ENCODE measurements around the gene ESPNL.

The ESPNL gene

GRCh38 chr2:238142382-238143205, 42.5 kb downstream of the ESPNL start:
- DNase-seq (ENCODE audit: low read depth in 2 of 2) = no peak

DNA sequence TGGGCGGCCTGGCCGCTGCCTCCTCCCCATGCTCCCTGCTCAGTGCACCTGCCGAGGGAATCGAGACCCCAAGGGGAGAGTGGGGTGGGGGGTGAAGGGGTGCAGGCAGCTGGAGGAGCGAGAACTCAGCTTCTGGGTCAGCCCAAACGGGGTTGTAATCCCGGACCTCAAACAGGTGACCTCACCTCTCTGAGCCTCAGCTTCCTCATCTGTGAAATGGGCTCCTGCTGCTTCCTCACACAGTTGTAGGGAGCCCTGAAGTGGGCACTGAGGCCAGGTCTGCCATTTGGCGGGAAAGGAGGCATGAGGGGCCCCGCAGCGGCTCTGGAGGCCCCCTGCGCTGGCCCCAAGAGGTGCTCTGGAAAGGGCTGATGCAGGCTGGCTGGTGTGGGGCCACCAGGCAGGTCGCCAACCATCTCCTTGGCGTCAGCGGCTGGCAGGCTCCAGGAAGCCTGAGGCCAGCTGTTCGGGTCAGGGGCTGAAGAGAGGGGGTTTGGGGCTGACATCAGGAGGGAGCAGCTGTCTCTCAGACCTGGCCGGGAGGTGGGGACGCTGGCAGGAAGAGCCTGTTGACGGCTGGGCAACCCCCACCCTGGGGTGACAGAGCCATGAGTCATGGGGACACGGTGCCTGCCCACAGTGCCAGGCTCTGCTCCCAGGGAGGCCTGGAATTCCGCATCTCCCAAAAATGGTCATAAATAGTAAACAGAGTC, 43.3 kb downstream of the ESPNL start:
- no peak for DNase-seq (ENCODE audit: low read depth in 2 of 2)

GRCh38 chr2:238144262-238144661, 44.1 kb downstream of the ESPNL start:
- no peak for DNase-seq (ENCODE audit: low read depth in 2 of 2)

DNA sequence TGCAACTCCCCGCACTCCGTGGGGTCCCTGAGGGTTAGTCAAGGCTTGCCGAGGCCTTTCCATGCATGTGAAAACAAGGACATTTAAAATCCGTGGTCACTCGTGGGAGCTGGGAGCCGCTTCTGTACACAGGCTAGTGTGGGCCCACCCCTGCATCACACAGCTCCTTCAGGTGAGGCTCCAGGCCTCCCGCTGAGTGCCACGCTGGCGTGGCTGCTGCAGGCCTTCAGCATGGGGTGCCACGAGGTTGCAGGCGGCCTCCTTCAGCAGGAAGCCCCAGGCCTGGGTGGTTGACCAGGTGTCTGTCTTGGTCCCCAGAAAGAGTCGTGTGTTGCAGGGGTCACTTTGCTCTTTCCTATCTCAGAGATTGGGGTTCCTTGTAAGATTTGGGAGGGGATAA, 44.9 kb downstream of the ESPNL start:
- DNase-seq (ENCODE audit: low read depth in 2 of 2) = no peak

GRCh38 chr2:238145851-238146250, 45.7 kb downstream of the ESPNL start:
- DNase-seq (ENCODE audit: low read depth in 2 of 2) = no peak

GRCh38 chr2:238146884-238147544, 46.9 kb downstream of the ESPNL start:
- no peak for DNase-seq (ENCODE audit: low read depth in 2 of 2)

- DNase-seq (ENCODE audit: low read depth in 2 of 2) = no peak
Observed at GRCh38 chr2:238148981-238149380, 48.8 kb downstream of the ESPNL start.

DNA sequence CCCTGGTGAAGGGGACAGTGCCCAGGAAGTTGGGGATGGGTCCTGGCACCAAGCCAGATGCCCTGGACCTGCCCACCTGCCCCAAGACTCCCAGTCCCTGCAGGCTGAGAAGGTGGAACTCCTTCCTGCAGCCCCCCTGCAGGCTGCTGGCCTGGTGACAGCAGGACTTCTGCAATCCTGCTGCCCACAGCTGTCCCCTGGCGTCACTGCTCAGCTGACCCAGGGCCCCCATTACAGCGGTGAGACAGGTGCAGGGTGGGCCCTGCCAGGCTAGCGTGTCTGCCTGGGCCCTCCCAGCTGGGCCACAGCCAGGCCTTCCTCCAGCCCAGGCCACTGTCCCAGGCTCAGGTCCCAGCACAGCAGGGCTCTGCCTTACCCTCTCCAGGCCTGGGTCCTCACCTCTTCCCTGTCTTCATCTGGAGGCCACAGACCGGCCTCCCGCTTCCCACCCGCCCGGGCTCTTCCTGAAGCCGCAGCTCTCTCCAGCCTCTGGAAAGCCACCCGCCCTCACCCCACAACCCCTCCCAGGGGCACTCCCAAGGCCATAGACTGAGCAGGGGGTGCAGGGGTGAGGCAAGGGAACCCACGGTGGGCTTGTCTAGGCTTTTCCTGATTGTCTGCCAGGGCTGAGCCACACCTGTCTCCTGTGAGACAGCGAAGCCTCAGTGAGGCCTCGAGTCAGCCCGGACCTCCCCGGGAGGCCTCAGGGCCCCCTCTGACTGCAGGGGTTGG, 49.9 kb downstream of the ESPNL start:
- no peak for DNase-seq (ENCODE audit: low read depth in 2 of 2)

DNA sequence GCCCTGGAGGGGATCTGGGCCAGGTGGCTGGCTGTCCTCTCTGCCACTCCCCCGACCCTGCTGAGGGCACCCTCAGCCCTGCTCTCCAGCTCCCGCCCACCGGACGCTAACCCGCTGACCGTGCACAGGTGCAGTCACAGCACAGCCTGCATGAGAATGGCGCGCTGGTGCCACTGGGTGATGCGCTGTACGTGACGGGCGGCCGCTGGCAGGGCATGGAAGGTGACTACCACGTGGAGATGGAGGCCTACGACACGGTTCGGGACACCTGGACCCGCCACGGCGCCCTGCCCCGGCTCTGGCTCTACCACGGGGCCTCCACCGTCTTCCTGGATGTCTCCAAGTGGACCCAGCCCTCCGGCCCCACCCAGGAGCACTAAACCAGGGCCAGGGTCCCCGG, 50.5 kb downstream of the ESPNL start:
- DNase-seq (ENCODE audit: low read depth in 2 of 2) = no peak

- no peak for DNase-seq (ENCODE audit: low read depth in 2 of 2)
Observed at GRCh38 chr2:238151205-238151604, 51.1 kb downstream of the ESPNL start.

DNA sequence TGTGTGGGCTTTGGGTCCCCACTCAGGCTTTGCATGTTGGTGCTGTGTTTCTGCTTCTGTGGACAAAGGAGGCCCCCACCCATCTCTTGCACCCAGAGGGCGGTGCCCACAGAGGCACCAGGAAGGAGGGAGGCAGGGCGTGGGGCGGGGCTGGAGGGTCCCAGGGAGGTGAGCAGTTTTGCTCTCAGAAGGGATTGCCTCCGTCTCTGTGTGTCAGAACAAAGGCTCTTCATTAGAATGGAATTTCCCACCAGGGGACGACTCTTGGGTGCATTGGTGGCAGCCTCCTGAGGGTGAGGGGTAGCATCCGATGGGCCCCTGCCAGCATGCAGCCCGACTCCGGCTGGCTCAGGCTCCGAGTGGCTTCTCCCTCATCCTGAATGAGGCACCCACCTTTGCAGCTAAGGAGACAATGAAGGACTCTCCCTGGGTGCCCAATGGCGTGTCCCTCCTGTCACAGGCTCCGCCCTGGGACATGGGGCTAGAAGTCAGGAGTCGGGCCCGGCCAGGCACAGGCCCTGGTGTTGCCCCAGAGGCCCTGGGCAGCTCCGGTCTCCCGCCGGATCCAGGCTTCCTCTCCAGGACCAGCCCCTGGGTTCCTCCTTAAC, 51.6 kb downstream of the ESPNL start:
- no peak for DNase-seq (ENCODE audit: low read depth in 2 of 2)

DNA sequence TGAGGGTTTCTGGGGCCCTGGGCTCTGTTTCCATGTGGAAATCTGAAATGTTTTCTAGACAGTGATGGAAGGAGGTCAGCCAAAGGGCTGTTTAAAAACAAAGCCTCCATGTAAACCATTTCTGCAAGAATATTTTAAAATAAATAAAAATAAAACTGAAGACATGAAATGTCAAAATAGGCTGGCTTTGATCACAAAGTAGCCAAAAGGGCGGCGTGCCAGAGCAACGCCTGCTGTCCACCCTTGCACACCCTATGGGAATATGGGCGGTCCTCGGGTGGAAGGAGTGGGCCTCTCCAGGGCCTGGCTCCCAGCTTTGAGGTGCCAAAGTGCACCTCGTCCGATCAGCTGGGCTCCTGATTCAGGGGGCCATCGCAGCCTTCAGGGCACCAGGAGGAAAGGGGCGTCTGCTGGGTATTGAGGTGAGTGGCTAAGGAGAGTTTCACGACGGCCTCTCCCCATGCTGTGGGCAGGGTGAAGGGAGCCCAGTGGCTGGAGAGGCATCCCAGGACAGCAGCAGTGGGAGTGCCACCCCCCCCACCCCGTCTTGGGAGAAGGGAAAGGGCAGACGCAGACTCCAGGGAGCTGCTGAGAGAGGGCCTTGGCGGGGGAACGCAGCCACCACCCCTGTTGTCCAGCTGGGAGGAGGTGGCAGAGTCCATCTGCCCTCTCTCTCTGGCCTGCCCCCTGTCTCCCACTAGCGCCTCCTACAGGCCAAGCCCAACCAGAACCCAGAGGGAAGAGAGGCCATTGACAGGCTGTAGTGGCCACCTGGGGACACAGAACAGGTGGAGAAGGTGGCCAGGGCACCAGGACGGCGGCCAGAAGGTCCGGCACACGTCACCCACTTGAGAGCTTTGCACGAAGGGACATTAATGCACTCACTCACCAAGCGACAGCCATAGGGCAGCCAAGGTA, 52.9 kb downstream of the ESPNL start:
- DNase-seq (ENCODE audit: low read depth in 2 of 2) = no peak

DNA sequence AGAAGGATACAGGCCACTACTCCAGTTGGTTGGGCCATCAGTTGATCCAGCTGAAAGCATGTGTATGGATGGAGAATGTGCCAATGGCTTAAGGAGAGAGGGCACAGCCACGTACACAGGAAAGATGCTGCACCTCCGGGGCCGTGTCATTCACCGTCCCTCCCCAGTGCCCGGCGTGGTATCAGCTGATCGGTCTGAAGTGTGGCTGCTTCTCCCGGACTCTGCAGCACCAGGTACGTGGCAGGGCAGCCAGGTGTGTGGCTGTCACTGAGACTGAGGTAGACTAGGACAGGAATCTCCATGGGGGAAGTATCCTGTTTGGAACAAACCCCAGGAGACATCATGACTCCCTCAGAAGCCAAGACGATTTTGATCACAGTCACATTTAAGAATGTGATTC, 54.4 kb downstream of the ESPNL start:
- no peak for DNase-seq (ENCODE audit: low read depth in 2 of 2)

DNA sequence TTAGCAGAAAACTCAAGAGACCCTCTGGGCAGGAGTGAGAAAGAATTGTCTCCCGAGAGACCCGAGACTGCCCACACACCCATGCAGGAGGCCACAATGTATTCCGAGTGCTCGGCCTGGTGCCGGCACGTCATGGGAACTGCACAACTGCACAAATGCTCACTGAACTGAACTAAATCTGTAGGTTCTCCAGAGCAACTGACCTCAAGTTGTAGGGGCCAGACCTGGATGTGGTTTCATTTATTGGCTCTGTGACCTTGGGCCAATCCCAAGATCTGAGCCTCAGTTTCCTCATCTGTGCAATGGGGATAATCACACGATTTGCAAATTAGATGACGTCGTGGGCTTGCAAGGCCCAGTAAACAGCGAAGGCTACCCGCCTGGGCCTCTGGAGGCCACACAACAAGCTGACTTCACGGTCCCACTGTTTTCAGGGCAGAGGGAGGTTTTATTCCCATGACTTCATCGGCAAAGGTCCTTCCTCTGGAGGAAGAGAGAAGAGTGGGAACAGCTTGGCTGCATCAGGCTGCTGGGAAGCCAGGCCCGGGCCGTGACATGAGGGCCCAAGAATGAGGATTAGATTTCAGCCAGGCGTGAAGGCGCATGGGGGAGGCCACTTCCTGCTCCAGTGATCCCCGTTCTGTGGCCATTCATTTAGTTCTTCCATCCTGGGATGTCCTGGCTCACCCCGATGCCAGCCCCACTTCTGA, 55.1 kb downstream of the ESPNL start:
- DNase-seq (ENCODE audit: low read depth in 2 of 2) = no peak

- DNase-seq (ENCODE audit: low read depth in 2 of 2) = no peak
Observed at GRCh38 chr2:238155761-238156694, 55.9 kb downstream of the ESPNL start.

DNA sequence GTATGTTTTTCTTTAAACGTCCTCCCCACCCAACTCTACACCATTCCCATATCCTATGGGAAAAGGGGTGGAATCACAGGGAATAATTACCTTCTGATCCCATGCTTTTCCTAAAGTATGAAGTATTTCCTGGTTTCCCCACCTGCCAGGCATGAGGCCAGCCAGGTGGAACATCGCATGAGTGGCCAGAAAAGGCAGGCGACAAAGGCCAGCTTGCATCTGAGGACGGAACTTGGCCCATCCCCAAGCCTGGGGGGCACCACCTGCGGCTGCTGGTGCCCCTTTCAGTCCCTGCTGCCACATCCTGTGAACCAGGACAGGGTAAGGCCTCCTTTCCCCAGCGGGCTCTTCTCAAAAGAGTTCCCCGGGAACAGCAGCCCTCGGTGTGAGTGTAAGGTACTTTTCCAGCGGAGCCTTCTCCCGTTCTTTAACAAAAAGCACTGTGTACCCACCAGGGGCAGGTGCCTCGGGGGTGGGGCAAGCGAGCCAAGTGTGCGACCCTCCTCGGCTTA, 57.4 kb downstream of the ESPNL start:
- DNase-seq (ENCODE audit: low read depth in 2 of 2) = no peak

DNA sequence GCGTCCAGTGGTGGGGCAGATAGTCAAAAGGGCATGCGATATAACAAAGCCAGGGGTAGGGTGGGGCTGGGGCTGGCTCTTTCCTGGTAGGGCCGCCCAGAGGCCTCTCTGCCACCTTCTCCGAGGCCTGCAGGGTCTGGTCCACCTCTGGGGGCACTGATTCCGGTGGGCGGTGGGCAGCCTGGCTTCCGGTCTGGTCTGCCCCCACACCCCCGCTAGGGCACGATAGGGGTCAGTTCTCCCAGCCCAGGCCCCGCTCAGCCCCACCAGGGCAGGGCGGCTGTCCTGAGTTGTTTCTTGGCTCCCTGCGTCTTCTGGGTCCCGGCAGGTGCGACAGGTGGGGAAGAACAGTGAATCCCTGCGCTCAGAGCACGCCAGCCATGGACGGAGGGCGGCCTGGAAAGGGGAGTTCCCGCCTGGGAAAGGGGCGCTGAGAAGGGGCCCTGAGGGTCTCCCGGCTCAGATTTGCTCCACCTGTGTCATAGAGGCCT, 57.9 kb downstream of the ESPNL start:
- DNase-seq (ENCODE audit: low read depth in 2 of 2) = no peak

GRCh38 chr2:238158509-238159070, 58.5 kb downstream of the ESPNL start, which contains the start of gene ERFE:
Gene ERFE (plus strand): TSS chr2:238158970. CDS start chr2:238159008, 38 bp downstream.
- peak; percentile 32 to 43 for DNase-seq (ENCODE audit: low read depth in 2 of 2)

All from stimulated activated CD8-positive, alpha-beta memory T cell treated with anti-CD3 and anti-CD28 coated beads, Interleukin-2, amount 100 ng/mL, for 48 hours (primary cell).